GM18508 (cell line): Measurements from ENCODE around the gene RARA.

Experiments
- ATAC-seq: cut with Tn5 transposase; IDR thresholded peaks from one replicate; pipeline ENCODE4 v1.9.1; 2021; ENCODE audit warnings: moderate number of reproducible peaks; ENCODE audit not compliant: insufficient read depth, unreplicated experiment

RARA gene

GRCh38 chr17:40352237-40352778 is 43.3 kb downstream of the RARA start:
- no peak for ATAC-seq

- no peak for ATAC-seq
Measured at GRCh38 chr17:40352779-40353394, 43.9 kb downstream of the RARA start.

DNA sequence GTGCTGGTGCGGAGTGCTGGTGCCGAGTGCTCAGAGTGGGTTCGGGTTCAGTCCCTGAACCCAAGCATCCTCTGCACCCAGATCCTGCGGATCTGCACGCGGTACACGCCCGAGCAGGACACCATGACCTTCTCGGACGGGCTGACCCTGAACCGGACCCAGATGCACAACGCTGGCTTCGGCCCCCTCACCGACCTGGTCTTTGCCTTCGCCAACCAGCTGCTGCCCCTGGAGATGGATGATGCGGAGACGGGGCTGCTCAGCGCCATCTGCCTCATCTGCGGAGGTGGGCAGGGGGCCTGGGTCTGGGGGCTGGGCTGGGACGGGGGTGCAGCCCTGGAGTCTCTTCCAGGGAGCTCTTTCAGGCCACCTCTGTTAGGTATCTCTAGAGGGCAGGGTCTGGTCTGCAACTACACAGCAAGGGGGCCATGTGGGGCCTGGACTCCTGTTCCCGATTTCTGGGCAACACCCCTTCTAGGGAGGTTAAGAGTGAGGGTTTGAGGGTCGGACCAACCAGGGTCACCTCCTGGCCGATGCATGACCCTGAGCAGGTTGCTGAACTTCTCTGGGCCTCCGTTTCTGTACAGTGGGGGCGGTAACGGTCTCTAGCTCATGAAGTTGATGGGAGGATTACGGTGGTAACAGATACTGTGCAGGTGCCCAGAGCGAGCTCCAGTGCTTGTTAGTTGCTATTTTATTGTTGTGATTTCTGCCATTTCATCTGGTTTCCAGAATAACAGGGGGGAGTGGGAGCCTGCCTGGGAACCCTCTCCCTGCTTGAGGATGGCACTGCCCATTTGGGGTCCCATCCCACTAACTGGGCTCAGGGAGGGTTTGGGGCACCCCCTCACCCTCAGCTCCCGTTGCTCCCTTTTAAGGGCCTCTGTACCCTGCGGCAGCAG is 45.5 kb downstream of the RARA start:
- ATAC-seq: no peak

- no peak for ATAC-seq
Measured at GRCh38 chr17:40355123-40355803, 46.3 kb downstream of the RARA start.

GRCh38 chr17:40355804-40356758 is 47.1 kb downstream of the RARA start:
- ATAC-seq: no peak

- ATAC-seq: no peak
Measured at GRCh38 chr17:40356990-40357881, 48.3 kb downstream of the RARA start.

- no peak for ATAC-seq
Measured at GRCh38 chr17:40358323-40359038, 49.5 kb downstream of the RARA start.

DNA sequence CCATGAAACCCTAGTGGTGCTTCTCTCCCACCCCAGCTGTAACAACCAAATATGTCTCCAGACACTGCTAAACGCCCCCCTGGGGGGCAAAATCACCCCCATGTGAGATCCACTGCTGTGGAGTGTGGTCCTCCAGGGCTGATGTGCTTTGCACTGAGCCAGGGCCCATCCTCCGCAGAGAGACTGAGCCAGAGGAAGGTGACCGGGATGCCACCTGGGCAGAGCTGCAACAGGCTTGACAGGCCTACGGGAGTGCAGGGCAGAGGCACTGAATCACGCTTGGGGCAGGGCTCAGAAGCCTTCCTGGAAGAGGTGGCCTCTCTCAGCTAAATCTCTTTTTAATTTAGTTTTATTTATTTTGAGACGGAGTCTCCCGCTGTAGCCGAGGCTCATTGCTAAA is 51.1 kb downstream of the RARA start:
- ATAC-seq: no peak

- no peak for ATAC-seq
Measured at GRCh38 chr17:40361063-40361924, 52.3 kb downstream of the RARA start.

- no peak for ATAC-seq
Measured at GRCh38 chr17:40361925-40362695, 53.1 kb downstream of the RARA start.

- ATAC-seq: no peak
Measured at GRCh38 chr17:40362696-40363110, 53.7 kb downstream of the RARA start.

GRCh38 chr17:40363111-40363827 is 54.3 kb downstream of the RARA start:
- ATAC-seq: no peak

DNA sequence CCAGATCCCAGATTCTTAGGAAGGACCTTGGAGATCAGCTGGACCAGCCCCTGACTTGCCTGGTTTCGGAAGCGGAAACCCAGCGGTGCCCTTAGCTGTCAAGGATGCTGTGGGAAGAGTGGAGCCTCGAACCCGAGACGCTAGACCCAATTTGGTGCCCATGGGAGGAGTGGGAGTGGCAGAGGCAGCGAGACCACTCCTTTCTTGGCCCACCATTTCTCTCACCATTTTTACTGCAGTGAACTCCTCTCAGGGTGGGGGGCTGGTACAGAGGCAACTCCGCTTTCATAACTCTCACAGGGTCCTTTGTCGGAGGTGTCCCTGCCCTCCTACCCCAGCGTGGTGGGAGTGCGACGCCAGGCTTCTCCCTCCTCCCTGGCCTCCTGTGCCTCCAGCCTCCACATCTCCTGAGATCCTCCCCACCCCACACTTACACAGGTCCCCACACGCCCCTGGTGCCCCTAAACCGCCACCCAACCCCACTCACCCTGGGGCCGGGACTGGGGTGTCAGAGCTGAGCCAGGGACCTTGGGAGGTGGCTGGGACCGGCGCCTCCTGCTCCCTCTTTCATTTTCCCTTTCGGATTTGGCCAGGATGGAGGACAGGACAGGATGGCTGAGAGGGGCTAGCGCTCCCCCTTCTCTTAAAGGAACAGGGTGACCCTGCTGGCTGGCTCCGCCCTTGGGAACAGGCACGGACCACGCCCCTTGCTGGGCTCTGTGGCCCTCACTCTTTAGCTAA is 55.3 kb downstream of the RARA start, which contains the start of gene GJD3:
TSS of gene GJD3 (minus strand) at position 617 of the 741 bp plus-strand sequence. CDS start 922 bp downstream, outside the sequence.
- no peak for ATAC-seq

DNA sequence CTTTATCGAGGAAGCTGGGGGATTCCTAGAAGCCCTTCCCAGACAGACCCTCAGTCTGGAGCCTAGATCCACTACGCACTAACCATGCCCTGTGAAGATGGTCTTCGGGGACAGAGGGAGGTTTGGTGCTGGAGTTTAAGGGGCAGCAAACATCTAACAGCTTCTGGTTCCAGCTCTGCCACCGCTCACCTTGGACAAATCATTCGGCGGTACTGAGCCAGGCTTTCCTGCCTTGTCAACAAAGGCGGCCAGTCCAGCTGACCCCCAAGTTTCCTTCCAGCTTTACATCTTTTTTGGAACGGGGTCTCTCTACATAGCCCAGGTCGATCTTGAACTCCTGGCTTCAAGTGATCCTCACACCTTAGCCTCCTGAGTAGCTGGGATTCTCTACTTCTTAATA is 55.9 kb downstream of the RARA start:
- no peak for ATAC-seq
